Heart left ventricle (tissue), 13 donors: ENCODE data around the gene NOP9.

ENCODE experiments used
- CTCF ChIP-seq, 12 donors: fragments of 200-600 bp; sonication (generic) in 4 of 12; IDR thresholded peaks; one replicate each; pipeline versions ENCODE4 v1.5.0 to v1.8.0; 2018 to 2022; ENCODE audit warnings: antibody characterized with exemption in 12 of 12, mild to moderate bottlenecking in 5 of 12
- POLR2A ChIP-seq, 2 donors: fragments of 450-650 bp; IDR thresholded peaks; one replicate each; pipeline ENCODE4 v1.6.1; 2017; ENCODE audit warnings: antibody characterized with exemption in 2 of 2, mild to moderate bottlenecking in 2 of 2, moderate library complexity in 2 of 2
- donor health status: ischemic (EF 13 %, LVEDD 7.1; RV severe dilation, severe dysfunction).
- donor health status: DM: no; HTN: yes; CAD: no.
- donor health status: DM: no; HTN: no; CAD: no.
- donor health status: ischemic (EF 25% LVEDD 6.9; RV normal size, moderate dysfunction).
- donor health status: ischemic (EF 25% LVEDD 5.7; RV mildly dilated, moderate dysfunction).
- donor health status: ischemic (EF 35%, LVEDD 5.7; RV mildly dilated, moderate dysfunction).
- donor health status: nonischemic (EF 11% LVEDD 7.7; RV severe dilation, severe dysfunction).
- donor health status: DM: yes; HTN: yes; CAD: no.
- donor health status: PGD.
- donor health status: ischemic (EF 29% LVEDD 5.4; RV normal size, mild dysfunction).
- donor health status: nonischemic (EF 23%, LVEDD 6.1; RV moderate dilation, normal function).

GRCh38 chr14:24337824-24338175 lies 38.1 kb downstream of the NOP9 start:
- no peak for TF ChIP-seq CTCF (IDR thresholded peaks at IDR 0.05)
- no peak for TF ChIP-seq POLR2A (IDR thresholded peaks at IDR 0.05)
